Upper lobe of left lung (tissue), 4 donors: Measurements from ENCODE around the gene GABARAPL2.

Source experiments
- EP300 ChIP-seq, 4 donors: sonication (generic); formaldehyde crosslinking; IDR thresholded peaks; one replicate each; pipeline ENCODE4 v1.5.1; 2017; ENCODE audit warnings: antibody characterized with exemption in 4 of 4, control low read depth in 2 of 4
- POLR2A ChIP-seq, 4 donors: fragments of 450-650 bp; IDR thresholded peaks; one replicate each; pipeline ENCODE4 v1.5.1; 2016 to 2017; ENCODE audit warnings: antibody characterized with exemption in 4 of 4, mild to moderate bottlenecking in 2 of 4
- POLR2AphosphoS5 ChIP-seq, 2 donors: sonication (generic); formaldehyde crosslinking; IDR thresholded peaks; one replicate each; pipeline ENCODE4 v1.5.1; 2017; ENCODE audit warnings: antibody characterized with exemption in 2 of 2
- TF ChIP-seq, protein P1 (sequence below), 6 experiments: fragments of 450-650 bp in 4 of 6; fragments of 200-600 bp in 2 of 6; sonication (generic) in 2 of 6; IDR thresholded peaks; one replicate each; pipeline ENCODE4 v1.5.1; 2016 to 2019; ENCODE audit warnings: antibody characterized with exemption in 6 of 6

DNA sequence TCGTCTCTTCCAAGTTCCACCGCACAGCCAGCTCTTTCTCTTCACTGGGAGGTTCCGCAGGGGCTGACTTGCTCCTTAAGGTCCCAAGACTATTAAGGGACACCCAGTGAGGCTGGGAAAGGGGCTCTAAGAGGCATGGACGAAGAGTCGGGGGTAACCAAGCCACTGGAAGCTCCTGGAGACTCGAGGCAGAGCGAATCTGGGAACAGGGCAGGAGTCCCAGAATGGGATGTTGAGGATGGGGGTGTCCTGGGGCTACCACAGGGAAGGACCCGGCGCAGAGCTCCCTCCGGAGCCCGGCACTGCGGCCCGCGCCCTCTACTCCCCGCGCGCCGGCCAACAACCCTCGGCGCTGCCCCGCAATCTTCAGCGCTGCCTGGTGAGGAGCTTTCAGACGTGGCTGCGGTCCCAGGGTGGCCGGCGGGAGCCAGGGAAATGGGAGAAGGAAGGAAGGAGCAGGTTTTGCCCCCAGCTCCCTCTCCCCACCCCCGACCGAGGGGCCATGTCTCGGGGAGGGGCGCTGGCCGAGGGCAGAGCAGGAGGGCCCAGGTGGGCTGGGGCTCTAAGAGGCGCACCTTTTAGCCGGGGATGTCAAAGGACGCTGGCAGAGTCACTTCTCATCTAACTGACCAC lies 30.9 kb upstream of the GABARAPL2 start:
- TF ChIP-seq, protein P1, sequence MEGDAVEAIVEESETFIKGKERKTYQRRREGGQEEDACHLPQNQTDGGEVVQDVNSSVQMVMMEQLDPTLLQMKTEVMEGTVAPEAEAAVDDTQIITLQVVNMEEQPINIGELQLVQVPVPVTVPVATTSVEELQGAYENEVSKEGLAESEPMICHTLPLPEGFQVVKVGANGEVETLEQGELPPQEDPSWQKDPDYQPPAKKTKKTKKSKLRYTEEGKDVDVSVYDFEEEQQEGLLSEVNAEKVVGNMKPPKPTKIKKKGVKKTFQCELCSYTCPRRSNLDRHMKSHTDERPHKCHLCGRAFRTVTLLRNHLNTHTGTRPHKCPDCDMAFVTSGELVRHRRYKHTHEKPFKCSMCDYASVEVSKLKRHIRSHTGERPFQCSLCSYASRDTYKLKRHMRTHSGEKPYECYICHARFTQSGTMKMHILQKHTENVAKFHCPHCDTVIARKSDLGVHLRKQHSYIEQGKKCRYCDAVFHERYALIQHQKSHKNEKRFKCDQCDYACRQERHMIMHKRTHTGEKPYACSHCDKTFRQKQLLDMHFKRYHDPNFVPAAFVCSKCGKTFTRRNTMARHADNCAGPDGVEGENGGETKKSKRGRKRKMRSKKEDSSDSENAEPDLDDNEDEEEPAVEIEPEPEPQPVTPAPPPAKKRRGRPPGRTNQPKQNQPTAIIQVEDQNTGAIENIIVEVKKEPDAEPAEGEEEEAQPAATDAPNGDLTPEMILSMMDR (IDR thresholded peaks at IDR 0.05): no peak
- no peak for TF ChIP-seq POLR2A (IDR thresholded peaks at IDR 0.05)
- no peak for TF ChIP-seq POLR2AphosphoS5 (IDR thresholded peaks at IDR 0.05)
- no peak for TF ChIP-seq EP300 (IDR thresholded peaks at IDR 0.05)
